MCF 10A (cell line): ENCODE measurements around the gene PRPF40B. TPM values are rescaled to one million over a fixed set of nuclear protein-coding genes. Genes with fewer than 3 reads are reported as not detected.

Source experiments
- BruUV-seq: library from RNA; stranded (reverse); fragments of 400-500 nt; replicated peaks from 2 replicates; lab custom pipeline; 2021; lab: Mats Ljungman, UMichigan
- CTCF ChIA-PET: fragments of 300-600 bp; sonication (Branson Sonifier 250); formaldehyde crosslinking; extraction: SDS; loops from one replicate; lab custom pipeline; 2021; ENCODE audit warnings: antibody characterized with exemption, inconsistent platforms; lab: Yijun Ruan, JAX
- POLR2A ChIA-PET: fragments of 300-600, 350-650 bp; sonication (Branson Sonifier 250); formaldehyde crosslinking; extraction: SDS; loops from one replicate; lab custom pipeline; 2020; ENCODE audit warnings: antibody characterized with exemption, inconsistent platforms; lab: Yijun Ruan, JAX
- DNase-seq: peaks from one replicate; pipeline ENCODE4 v3.0.0-alpha.2; 2018; ENCODE audit not compliant: unreplicated experiment
- H3K27ac Mint-ChIP-seq: one replicate; pipeline ENCODE4 v1.8.0; 2022; ENCODE audit warnings: mild to moderate bottlenecking, low read depth, mixed read lengths; ENCODE audit not compliant: unreplicated experiment
- H3K27me3 Mint-ChIP-seq: one replicate; pipeline ENCODE4 v1.8.0; 2022; ENCODE audit warnings: mixed read lengths; ENCODE audit not compliant: insufficient read depth, unreplicated experiment
- H3K36me3 Mint-ChIP-seq: one replicate; pipeline ENCODE4 v1.8.0; 2022; ENCODE audit warnings: mild to moderate bottlenecking, moderate library complexity, mixed read lengths; ENCODE audit not compliant: insufficient read depth, unreplicated experiment
- H3K4me1 Mint-ChIP-seq: one replicate; pipeline ENCODE4 v1.8.0; 2022; ENCODE audit warnings: mixed read lengths; ENCODE audit not compliant: insufficient read depth, unreplicated experiment
- H3K4me3 Mint-ChIP-seq: one replicate; pipeline ENCODE4 v1.8.0; 2022; ENCODE audit warnings: mild to moderate bottlenecking, moderate library complexity, mixed read lengths; ENCODE audit not compliant: unreplicated experiment
- H3K9me3 Mint-ChIP-seq: one replicate; pipeline ENCODE4 v1.8.0; 2022; ENCODE audit warnings: mixed read lengths; ENCODE audit not compliant: unreplicated experiment
- intact Hi-C: fragments of 100-400 bp; cut with micrococcal nuclease; formaldehyde crosslinking; loops from 2 replicates; pipeline ENCODE4 v1.14.1; 2022
- total RNA-seq: library from RNA; stranded (reverse); gene quantifications from 2 replicates; pipeline ENCODE4 v1.2.3, GENCODE V29; 2022
- TF ChIP-seq, protein P1 (sequence below): fragments of 200-600 bp; IDR thresholded peaks from one replicate; pipeline ENCODE4 v1.8.0; 2022; ENCODE audit warnings: antibody characterized with exemption, mild to moderate bottlenecking; ENCODE audit not compliant: unreplicated experiment

The PRPF40B gene
- total RNA-seq, 1 experiment from 2014 or later, result 48.5 TPM

DNA sequence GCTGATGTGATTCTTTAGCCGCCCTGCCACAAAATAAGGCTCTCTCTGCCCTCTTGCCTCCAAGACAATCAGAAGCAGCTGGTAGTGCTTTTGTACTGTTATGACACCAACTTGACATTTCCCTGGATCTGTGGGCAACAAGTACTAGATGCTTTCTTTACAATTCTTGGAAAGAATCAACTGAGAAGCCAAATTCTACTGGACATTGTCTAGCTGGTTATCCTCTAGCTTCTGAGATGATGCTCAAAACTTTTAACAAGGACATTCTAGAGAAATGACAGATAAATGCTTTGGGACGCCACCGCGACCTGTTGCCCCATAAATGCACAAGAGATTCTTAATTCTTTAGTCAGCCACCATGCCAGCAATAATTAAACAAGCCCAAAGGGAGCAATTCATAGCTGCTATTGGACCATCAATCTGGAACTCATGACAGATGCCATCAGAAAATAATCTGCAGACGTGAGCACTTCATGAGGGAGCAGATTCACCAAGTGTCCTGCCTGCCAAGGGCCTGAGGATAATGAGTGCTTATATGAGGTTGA lies 61.0 kb downstream of the PRPF40B start:
- H3K9me3 Mint-ChIP-seq, result no peaks in the 10 kb centered on the region
- TF ChIP-seq, protein P1, sequence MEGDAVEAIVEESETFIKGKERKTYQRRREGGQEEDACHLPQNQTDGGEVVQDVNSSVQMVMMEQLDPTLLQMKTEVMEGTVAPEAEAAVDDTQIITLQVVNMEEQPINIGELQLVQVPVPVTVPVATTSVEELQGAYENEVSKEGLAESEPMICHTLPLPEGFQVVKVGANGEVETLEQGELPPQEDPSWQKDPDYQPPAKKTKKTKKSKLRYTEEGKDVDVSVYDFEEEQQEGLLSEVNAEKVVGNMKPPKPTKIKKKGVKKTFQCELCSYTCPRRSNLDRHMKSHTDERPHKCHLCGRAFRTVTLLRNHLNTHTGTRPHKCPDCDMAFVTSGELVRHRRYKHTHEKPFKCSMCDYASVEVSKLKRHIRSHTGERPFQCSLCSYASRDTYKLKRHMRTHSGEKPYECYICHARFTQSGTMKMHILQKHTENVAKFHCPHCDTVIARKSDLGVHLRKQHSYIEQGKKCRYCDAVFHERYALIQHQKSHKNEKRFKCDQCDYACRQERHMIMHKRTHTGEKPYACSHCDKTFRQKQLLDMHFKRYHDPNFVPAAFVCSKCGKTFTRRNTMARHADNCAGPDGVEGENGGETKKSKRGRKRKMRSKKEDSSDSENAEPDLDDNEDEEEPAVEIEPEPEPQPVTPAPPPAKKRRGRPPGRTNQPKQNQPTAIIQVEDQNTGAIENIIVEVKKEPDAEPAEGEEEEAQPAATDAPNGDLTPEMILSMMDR, result no peak
- no peaks in the 10 kb centered on the region for H3K4me1 Mint-ChIP-seq
- H3K27ac Mint-ChIP-seq, result no peak overlapping the region
- H3K27me3 Mint-ChIP-seq, result peaks cover 2% of the 10 kb centered on the region
- no peak for DNase-seq
- CTCF ChIA-PET, result interaction anchor here (0.6 kb wide), 1 partner anchor 19 kb away, joined by 3 read pairs; no protein-coding TSS in a partner anchor
- BruUV-seq, result no TSS peak
- H3K4me3 Mint-ChIP-seq, result no peak overlapping the region
- no peaks in the 10 kb centered on the region for H3K36me3 Mint-ChIP-seq
- POLR2A ChIA-PET, result interaction anchor here (0.6 kb wide), 1 partner anchor 869 kb away, joined by 3 read pairs; no protein-coding TSS in a partner anchor
- intact Hi-C loops, result no loop called here

DNA sequence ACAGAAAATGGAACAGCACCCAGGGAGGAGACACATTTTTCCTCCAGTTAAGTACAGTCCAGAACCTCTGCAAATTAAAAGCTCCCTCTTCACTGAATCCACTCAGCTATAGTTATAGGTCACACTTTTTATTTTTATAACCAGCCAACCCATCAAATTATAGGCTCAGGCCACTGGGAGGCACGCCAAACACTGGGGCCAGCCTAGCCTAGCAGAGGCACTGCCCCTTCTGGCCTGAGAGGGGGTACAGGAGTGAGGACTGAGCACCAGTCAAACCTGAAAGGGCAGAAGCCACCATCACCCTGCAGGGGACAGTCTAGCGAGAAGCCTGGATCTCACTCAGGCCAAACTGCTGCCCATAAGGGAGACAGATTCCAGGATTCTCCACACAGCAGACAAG lies 64.6 kb downstream of the PRPF40B start:
- Mint-ChIP-seq H3K36me3 (no peaks in the 10 kb centered on the region), H3K27ac (no peak overlapping the region), H3K27me3 (peaks cover 11% of the 10 kb centered on the region), H3K9me3 (no peaks in the 10 kb centered on the region), H3K4me3 (no peak overlapping the region), H3K4me1 (no peaks in the 10 kb centered on the region)
- CTCF ChIA-PET, result no interaction called here
- BruUV-seq, result no TSS peak
- intact Hi-C loops, result no loop called here
- DNase-seq, result no peak
- POLR2A ChIA-PET, result no interaction called here
- TF ChIP-seq, protein P1, result no peak

- intact Hi-C loops, result no loop called here
- POLR2A ChIA-PET, result interaction anchor here (0.6 to 1.6 kb wide), 2 partner anchors 52 to 500 kb away, joined by 5 read pairs; partner anchors contain the start of gene TMBIM6
- no TSS peak for BruUV-seq
- no peak for DNase-seq
- H3K9me3 Mint-ChIP-seq, result no peaks in the 10 kb centered on the region
- CTCF ChIA-PET, result no interaction called here
- H3K4me1 Mint-ChIP-seq, result no peaks in the 10 kb centered on the region
- TF ChIP-seq, protein P1, result no peak
- no peak overlapping the region for H3K27ac Mint-ChIP-seq
- no peaks in the 10 kb centered on the region for H3K36me3 Mint-ChIP-seq
- peaks cover 11% of the 10 kb centered on the region for H3K27me3 Mint-ChIP-seq
- H3K4me3 Mint-ChIP-seq, result no peak overlapping the region
Observed at GRCh38 chr12:49689237-49689636, 65.9 kb downstream of the PRPF40B start.

GRCh38 chr12:49689785-49690184 lies 66.4 kb downstream of the PRPF40B start:
- no peaks in the 10 kb centered on the region for H3K9me3 Mint-ChIP-seq
- TF ChIP-seq, protein P1, result no peak
- H3K27ac Mint-ChIP-seq, result no peak overlapping the region
- no TSS peak for BruUV-seq
- no peaks in the 10 kb centered on the region for H3K4me1 Mint-ChIP-seq
- POLR2A ChIA-PET, result interaction anchor here (0.6 to 1.6 kb wide), 3 partner anchors 51 to 500 kb away, joined by 3 to 5 read pairs (median 5); partner anchors contain the start of gene TMBIM6
- no peak for DNase-seq
- H3K27me3 Mint-ChIP-seq, result peaks cover 11% of the 10 kb centered on the region
- intact Hi-C loops, result no loop called here
- H3K4me3 Mint-ChIP-seq, result no peak overlapping the region
- CTCF ChIA-PET, result interaction anchor here (0.6 kb wide), 1 partner anchor 89 kb away, joined by 3 read pairs; no protein-coding TSS in a partner anchor
- H3K36me3 Mint-ChIP-seq, result no peaks in the 10 kb centered on the region
